HL-60 (cell line): ENCODE results near the gene ZBTB1.

Experiments
- DNase-seq, 2 experiments: peaks; one replicate each; pipeline ENCODE4 v3.0.0-alpha.2; 2010 to 2020; ENCODE audit warnings: low read depth in 1 of 2, low spot score in 1 of 2
- H3K27ac ChIP-seq: fragments of 250-450 bp; sonication (Bioruptor Pico); replicated peaks from 2 replicates; pipeline ENCODE4 v1.5.1; 2020; ENCODE audit warnings: mild to moderate bottlenecking, moderate library complexity
- H3K27me3 ChIP-seq: fragments of 250-450 bp; sonication (Bioruptor Pico); 2 replicates; pipeline ENCODE4 v1.5.1; 2021; ENCODE audit warnings: mild to moderate bottlenecking, moderate library complexity; ENCODE audit not compliant: insufficient read depth, poor library complexity, severe bottlenecking
- H3K4me3 ChIP-seq: replicated peaks from 2 replicates; pipeline ENCODE4 v1.5.1; 2011; ENCODE audit warnings: mild to moderate bottlenecking, control low read depth, low read length; ENCODE audit not compliant: insufficient read depth
- CTCF ChIP-seq: IDR thresholded peaks from one replicate; pipeline ENCODE4 v1.5.1; 2011; ENCODE audit warnings: low read length, control low read depth, inconsistent platforms; ENCODE audit not compliant: insufficient read depth
- GABPA ChIP-seq: IDR thresholded peaks from 2 replicates; pipeline ENCODE4 v1.6.1; 2012; ENCODE audit warnings: low read depth
- POLR2AphosphoS5 ChIP-seq: IDR thresholded peaks from 2 replicates; pipeline ENCODE4 v1.6.1; 2012; ENCODE audit warnings: low read depth
- REST ChIP-seq: IDR thresholded peaks from 2 replicates; pipeline ENCODE4 v1.6.1; 2012; ENCODE audit warnings: low read depth; ENCODE audit not compliant: insufficient replicate concordance
- SPI1 ChIP-seq: IDR thresholded peaks from 2 replicates; pipeline ENCODE4 v1.6.1; 2012; ENCODE audit warnings: low read depth, mild to moderate bottlenecking, borderline replicate concordance

ZBTB1 gene

DNA sequence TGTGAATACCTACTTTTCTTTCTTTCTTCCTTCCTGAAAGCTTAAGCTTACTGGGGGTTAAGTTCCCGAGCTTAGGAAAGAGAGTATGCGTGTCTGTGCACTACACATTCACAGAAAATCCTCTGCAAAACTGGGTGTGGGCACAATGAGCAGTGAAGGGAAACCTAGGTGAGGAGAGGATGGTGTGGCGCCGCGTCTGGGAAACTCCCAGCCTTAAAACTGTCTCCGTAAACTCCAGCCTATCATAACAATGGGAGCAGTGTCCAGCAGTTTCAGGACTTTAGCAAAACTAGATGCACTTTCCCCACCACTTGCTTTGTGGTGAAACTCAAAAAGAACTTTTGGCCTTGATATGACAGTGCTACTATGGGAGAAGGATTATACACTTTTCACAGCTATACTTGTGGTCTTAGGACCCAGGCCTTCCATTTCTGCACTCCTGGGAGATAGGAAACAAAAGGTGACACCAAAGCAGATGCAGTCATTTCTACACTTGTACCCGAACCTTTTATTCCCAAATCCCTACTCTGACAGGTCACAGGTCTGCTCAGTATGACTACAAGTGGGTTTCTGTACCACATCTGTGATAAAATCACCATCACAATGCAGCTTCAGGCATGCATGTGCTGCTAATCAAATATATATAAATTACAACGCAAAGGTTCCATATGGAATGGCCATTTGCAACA lies 28.8 kb upstream of the ZBTB1 start:
- Histone ChIP-seq H3K27ac (no peak overlapping the region), H3K27me3 (no peaks in the 10 kb centered on the region), H3K4me3 (no peak overlapping the region)
- no peak for DNase-seq
- no peak for TF ChIP-seq SPI1
- no peak for TF ChIP-seq GABPA

GRCh38 chr14:64476438-64476837 lies 28.1 kb upstream of the ZBTB1 start:
- no peak overlapping the region for H3K27ac ChIP-seq
- H3K4me3 ChIP-seq, result no peak overlapping the region
- no peaks in the 10 kb centered on the region for H3K27me3 ChIP-seq
- DNase-seq, result no peak
- TF ChIP-seq REST, result no peak
- TF ChIP-seq CTCF, result no peak
- TF ChIP-seq SPI1, result no peak
- no peak for TF ChIP-seq POLR2AphosphoS5
- TF ChIP-seq GABPA, result no peak

GRCh38 chr14:64478634-64479250 lies 25.8 kb upstream of the ZBTB1 start:
- DNase-seq, result no peak
- Histone ChIP-seq H3K4me3 (no peak overlapping the region), H3K27ac (no peak overlapping the region), H3K27me3 (no peaks in the 10 kb centered on the region)
- TF ChIP-seq GABPA (no peak), SPI1 (no peak), REST (no peak), CTCF (no peak), POLR2AphosphoS5 (no peak)

- TF ChIP-seq CTCF (no peak), REST (no peak), SPI1 (no peak), POLR2AphosphoS5 (no peak), GABPA (no peak)
- Histone ChIP-seq H3K27ac (no peak overlapping the region), H3K4me3 (no peak overlapping the region), H3K27me3 (no peaks in the 10 kb centered on the region)
- no peak for DNase-seq
Measured at GRCh38 chr14:64488590-64489099, 15.9 kb upstream of the ZBTB1 start.
